ENCODE data around the gene SLC41A3. TPM values are rescaled to one million over a fixed set of nuclear protein-coding genes. Genes with fewer than 3 reads are reported as not detected.
"Not testable (repeated sequence)": the region's sequence is repeated elsewhere in the genome, so short reads cannot be mapped to it uniquely, and the experiment has no call there.

SLC41A3 gene
- total and polyA plus RNA-seq, 2 experiments from 2014 or later: 19.8 to 56.0 TPM

DNA sequence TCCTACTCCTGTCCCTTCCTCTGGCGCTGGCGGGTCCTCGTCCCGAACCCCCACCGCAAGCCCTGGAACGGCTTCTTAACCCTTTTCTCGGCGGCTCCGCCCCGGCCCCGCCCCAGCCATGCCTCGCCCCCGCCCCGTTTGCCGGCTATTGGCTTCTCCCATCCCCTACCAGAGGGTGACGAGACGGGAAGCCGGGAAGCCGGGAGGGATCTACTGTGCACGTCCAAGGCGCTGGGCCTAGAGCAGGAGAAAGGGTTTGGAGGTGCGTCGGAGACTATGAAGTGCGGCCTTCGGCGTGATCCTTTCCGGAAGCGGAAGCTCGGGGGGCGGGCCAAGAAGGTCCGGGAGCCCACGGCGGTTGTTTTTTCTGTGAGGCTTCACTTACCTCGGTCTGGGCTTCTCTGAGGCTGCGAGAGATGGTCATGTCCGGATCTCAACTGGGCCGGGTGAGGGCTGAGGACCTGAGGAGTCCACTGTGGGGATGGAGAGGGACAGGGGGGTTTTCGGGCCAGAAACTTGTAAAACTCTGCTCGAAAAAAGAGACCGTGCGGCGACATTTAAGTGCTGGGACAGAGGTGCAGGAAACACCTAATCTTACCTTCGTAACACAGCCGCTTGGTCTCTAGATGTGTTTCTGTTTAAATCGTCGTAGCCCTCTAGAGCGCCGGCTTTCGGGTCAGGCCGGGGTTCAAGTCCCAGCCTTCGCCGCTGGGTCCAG, 93.5 kb downstream of the SLC41A3 start:
- DNase-seq: peak; percentile 89
- Histone ChIP-seq H3K4me3 (peak overlapping the region; percentile 77), H3K9me2 (ENCODE audit: insufficient read depth) (no peaks in the 10 kb centered on the region), H3K36me3 (ENCODE audit: low read depth) (no peaks in the 10 kb centered on the region), H3K27ac (peak overlapping the region; percentile 38; the same call in 1 of the 2 replicates), H3K9me3 (ENCODE audit: low read depth) (no peaks in the 10 kb centered on the region), H3K79me2 (ENCODE audit: insufficient read depth) (no peaks in the 10 kb centered on the region), H3K4me1 (ENCODE audit: insufficient read depth) (no peaks in the 10 kb centered on the region), H3F3A (ENCODE audit: insufficient read depth) (no peaks in the 10 kb centered on the region), H3K4me2 (ENCODE audit: unreplicated experiment) (peak overlapping the region; percentile 76), H4K20me1 (ENCODE audit: insufficient read depth) (no peaks in the 10 kb centered on the region), H3K9ac (peak overlapping the region; percentile 80), H3K27me3 (replicated peaks; ENCODE audit: insufficient read depth) (no peaks in the 10 kb centered on the region), H2AFZ (peak overlapping the region; percentile 88)
- TF ChIP-seq EZH2 (IDR thresholded peaks at IDR 0.05; ENCODE audit: insufficient read depth, poor library complexity, severe bottlenecking): no peak
- in situ Hi-C loops (cut with MboI): no loop called here
- WGBS, 2 experiments (ENCODE audit: low coverage in 1 of 2, low lambda C conversion rate in 2 of 2, missing lambda C conversion rate in 2 of 2): 21 to 22% methylated on average over 42 to 52 of the region's 52 CpGs

DNA sequence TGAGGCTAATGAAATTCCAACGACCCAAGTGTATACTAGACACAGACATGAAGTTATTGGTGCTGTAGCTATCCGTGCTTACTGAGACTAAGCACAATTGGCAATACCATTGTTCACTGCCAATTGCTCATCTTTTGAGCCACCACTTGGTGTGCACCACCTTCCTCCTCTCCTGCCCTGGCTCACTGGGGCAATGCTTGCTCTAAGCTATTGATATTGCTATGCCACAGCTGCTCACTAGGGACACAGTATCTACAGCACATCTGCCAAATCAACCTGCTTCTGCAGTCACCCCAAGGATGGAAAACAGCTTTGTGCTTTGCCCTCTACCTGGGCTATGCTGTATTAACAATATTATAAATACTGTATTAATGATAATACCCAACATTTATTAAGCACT, 99.0 kb downstream of the SLC41A3 start:
- 35 to 42% methylated on average over 2 of the region's 2 CpGs for WGBS, 2 experiments (ENCODE audit: low coverage in 1 of 2, low lambda C conversion rate in 2 of 2, missing lambda C conversion rate in 2 of 2)
- H3K4me3 ChIP-seq; H4K20me1 ChIP-seq (ENCODE audit: insufficient read depth); H2AFZ ChIP-seq; H3K36me3 ChIP-seq (ENCODE audit: low read depth); in situ Hi-C loops (cut with MboI); DNase-seq; H3K9me2 ChIP-seq (ENCODE audit: insufficient read depth); H3F3A ChIP-seq (ENCODE audit: insufficient read depth); H3K9me3 ChIP-seq (ENCODE audit: low read depth); H3K4me2 ChIP-seq (ENCODE audit: unreplicated experiment); H3K4me1 ChIP-seq (ENCODE audit: insufficient read depth); H3K9ac ChIP-seq; H3K27me3 ChIP-seq (replicated peaks; ENCODE audit: insufficient read depth); H3K79me2 ChIP-seq (ENCODE audit: insufficient read depth); H3K27ac ChIP-seq: not testable (repeated sequence)

DNA sequence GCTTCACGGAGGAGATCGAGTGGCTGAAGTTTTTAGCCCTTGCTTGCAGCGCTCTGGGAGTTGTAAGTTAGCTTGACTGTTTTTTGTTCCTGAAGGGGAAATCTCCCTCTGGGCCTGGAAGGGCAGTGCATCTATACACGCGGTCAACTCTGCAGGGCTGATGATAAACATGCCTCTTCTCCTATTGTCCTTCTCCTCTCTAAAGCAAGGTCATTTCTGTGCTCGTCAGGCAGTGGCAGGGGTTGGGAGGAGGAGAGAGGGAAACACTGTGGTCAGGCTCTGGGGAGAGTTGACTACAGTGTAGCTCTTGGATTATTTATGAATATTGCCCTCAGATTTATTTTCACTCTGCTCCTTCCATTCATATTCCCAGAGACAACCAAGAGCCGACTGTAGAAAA, 106.8 kb downstream of the SLC41A3 start:
- H3K4me2 ChIP-seq (ENCODE audit: unreplicated experiment): not testable (repeated sequence)

DNA sequence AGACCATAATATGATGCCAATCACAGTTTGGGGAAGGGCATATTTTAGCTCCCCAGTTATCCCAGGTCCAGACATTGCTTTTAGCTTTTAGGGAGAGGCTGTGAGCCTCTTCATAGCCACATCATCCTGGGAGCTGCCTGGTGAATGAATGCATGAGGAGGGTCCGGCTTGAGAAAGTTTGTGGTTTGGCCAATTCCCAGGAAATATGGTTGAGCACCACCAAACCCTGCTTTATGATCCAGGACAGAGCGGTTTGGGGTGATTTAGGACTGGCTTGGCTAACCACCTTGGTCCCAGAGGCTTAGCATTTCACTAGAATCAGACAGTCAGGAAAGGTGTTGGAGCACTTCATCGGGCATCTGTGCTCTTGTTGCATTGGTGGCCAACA, 107.9 kb downstream of the SLC41A3 start:
- H3K27ac ChIP-seq; DNase-seq; H4K20me1 ChIP-seq (ENCODE audit: insufficient read depth); H3K9me3 ChIP-seq (ENCODE audit: low read depth); in situ Hi-C loops (cut with MboI); H3K4me2 ChIP-seq (ENCODE audit: unreplicated experiment); H2AFZ ChIP-seq; H3K9ac ChIP-seq; H3K4me3 ChIP-seq; H3K9me2 ChIP-seq (ENCODE audit: insufficient read depth); H3K79me2 ChIP-seq (ENCODE audit: insufficient read depth); H3K36me3 ChIP-seq (ENCODE audit: low read depth); H3F3A ChIP-seq (ENCODE audit: insufficient read depth); H3K4me1 ChIP-seq (ENCODE audit: insufficient read depth): not testable (repeated sequence)
- 76 to 87% methylated on average over 3 of the region's 3 CpGs for WGBS, 2 experiments (ENCODE audit: low coverage in 1 of 2, low lambda C conversion rate in 2 of 2, missing lambda C conversion rate in 2 of 2)
- H3K27me3 ChIP-seq (replicated peaks; ENCODE audit: insufficient read depth): peaks cover 12% of the 10 kb centered on the region

More for the DNA sequence above, 106.8 kb downstream of the SLC41A3 start:
- WGBS, 2 experiments (ENCODE audit: low coverage in 1 of 2, low lambda C conversion rate in 2 of 2, missing lambda C conversion rate in 2 of 2): 61 to 73% methylated on average over 4 of the region's 7 CpGs
- H2AFZ ChIP-seq; H3K79me2 ChIP-seq (ENCODE audit: insufficient read depth); H3K4me1 ChIP-seq (ENCODE audit: insufficient read depth); H3K4me3 ChIP-seq; H3K9ac ChIP-seq; DNase-seq; H3K27me3 ChIP-seq (replicated peaks; ENCODE audit: insufficient read depth); H3K9me2 ChIP-seq (ENCODE audit: insufficient read depth); H3K36me3 ChIP-seq (ENCODE audit: low read depth); in situ Hi-C loops (cut with MboI); H3K9me3 ChIP-seq (ENCODE audit: low read depth); H3K27ac ChIP-seq; H4K20me1 ChIP-seq (ENCODE audit: insufficient read depth); H3F3A ChIP-seq (ENCODE audit: insufficient read depth): not testable (repeated sequence)

DNA sequence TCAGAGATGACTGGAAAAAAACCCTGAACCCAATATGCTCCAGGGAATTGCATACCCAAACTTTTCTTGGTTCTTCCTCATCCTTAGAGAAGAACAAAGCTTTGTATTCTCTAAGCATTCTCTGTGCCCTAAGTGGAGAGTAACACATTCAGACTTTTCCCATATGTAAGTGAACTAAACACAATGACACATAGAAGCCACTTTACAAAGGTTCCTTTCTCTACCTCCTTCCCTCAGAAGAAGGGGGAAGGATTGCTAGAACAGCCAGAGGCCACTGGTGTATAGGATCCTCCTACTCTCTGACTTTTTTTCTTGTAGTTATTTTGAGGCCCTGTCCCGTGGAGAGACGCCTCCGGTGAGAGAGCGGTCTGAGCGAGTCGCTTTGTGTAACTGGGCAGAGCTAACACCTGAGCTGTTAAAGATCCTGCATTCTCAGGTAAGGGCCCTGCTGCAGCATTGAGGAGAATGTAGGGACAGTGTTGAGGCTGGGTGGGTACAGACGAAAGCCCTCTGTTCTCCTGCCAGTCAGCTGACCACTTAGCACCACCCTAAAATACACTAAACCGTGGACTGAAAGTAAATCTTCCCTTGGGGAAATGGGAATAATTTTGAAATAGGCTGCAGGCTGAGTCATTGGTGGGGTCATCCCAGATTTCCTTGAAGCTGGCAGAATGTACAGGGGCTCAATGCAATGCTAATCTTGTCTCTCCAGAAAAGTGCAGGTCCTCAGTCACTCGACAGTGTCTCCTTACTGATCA, 108.5 kb downstream of the SLC41A3 start:
- WGBS, 2 experiments (ENCODE audit: low coverage in 1 of 2, low lambda C conversion rate in 2 of 2, missing lambda C conversion rate in 2 of 2): 68 to 71% methylated on average over 9 of the region's 9 CpGs
- H3K9me3 ChIP-seq (ENCODE audit: low read depth); H3K9me2 ChIP-seq (ENCODE audit: insufficient read depth); H3K4me2 ChIP-seq (ENCODE audit: unreplicated experiment); H4K20me1 ChIP-seq (ENCODE audit: insufficient read depth); H3K9ac ChIP-seq; H3K36me3 ChIP-seq (ENCODE audit: low read depth); H2AFZ ChIP-seq; H3K4me1 ChIP-seq (ENCODE audit: insufficient read depth); H3K27ac ChIP-seq; in situ Hi-C loops (cut with MboI); H3F3A ChIP-seq (ENCODE audit: insufficient read depth); H3K79me2 ChIP-seq (ENCODE audit: insufficient read depth); H3K4me3 ChIP-seq: not testable (repeated sequence)
- H3K27me3 ChIP-seq (replicated peaks; ENCODE audit: insufficient read depth): peaks cover 14% of the 10 kb centered on the region
- DNase-seq: peak; percentile 20

DNA sequence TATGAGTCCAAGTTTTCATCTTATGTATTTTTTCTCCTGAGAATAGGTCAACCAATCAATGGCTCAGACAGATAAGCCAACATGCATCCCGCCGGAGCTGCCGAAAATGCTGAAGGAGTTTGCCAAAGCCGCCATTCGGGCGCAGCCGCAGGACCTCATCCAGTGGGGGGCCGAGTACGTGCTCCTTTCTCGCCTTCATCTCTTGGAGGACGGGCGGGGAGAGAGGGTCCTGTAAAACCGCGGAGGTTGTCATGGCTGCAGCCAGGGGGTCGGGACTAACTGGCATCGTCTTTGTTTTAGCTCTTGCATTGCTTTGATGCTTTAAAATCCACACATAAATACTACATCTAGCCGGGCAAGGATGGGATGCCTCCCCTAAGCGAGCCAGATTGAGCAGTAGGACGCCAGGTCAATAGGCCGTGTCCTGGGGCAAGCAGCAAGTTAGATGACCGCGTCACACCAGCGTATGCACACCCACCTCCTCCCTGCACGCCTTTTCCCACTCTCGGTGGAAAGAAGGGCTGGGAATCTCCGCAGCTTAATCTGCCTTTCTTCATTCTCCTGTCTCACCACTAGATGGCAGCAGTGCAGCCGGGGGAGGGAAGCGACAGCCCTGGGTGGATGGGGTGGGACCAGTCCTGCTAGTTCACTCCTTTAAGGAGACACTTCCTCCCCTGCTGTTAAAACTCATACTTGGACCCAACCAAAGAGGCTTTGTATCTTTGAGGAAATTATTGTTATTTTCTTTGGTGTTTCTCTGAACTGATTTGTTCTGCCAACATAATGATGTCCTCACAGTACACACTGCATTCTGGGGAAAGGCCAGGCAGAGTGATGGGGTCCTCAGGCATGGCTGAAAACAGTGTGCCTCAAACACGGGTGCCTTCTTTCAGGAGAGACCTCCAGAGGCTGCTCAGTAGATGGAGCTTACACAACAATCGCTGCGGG, 111.7 kb downstream of the SLC41A3 start:
- not testable (repeated sequence) for H3K9me3 ChIP-seq (ENCODE audit: low read depth); H3K9me2 ChIP-seq (ENCODE audit: insufficient read depth); H3K79me2 ChIP-seq (ENCODE audit: insufficient read depth); H3K27ac ChIP-seq; H4K20me1 ChIP-seq (ENCODE audit: insufficient read depth); H3K4me1 ChIP-seq (ENCODE audit: insufficient read depth); H3F3A ChIP-seq (ENCODE audit: insufficient read depth); H3K36me3 ChIP-seq (ENCODE audit: low read depth)
- 2% methylated on average over 26 to 29 of the region's 31 CpGs for WGBS, 2 experiments (ENCODE audit: low coverage in 1 of 2, low lambda C conversion rate in 2 of 2, missing lambda C conversion rate in 2 of 2)
- DNase-seq: peak; percentile 55
- Histone ChIP-seq H3K4me2 (ENCODE audit: unreplicated experiment) (peak overlapping the region; percentile 67), H3K27me3 (replicated peaks; ENCODE audit: insufficient read depth) (peaks cover 24% of the 10 kb centered on the region), H3K4me3 (peak overlapping the region; percentile 72), H3K9ac (peak overlapping the region; percentile 26; the same call in 1 of the 2 replicates), H2AFZ (peak overlapping the region; percentile 59)
- in situ Hi-C loops (cut with MboI): loop anchor here (25.0 kb wide), 1 partner anchor 415 kb away; the partner anchor contains the start of gene CFAP100
